Thyroid gland (tissue), 4 donors: ENCODE results near the gene TXNDC2. TPM values are rescaled to one million over a fixed set of nuclear protein-coding genes. Genes with fewer than 3 reads are reported as not detected.
"Not testable (repeated sequence)": the region's sequence is repeated elsewhere in the genome, so short reads cannot be mapped to it uniquely, and the experiment has no call there.

ENCODE experiments used
- DNase-seq, 2 donors: peaks; one replicate each; pipeline ENCODE4 v3.0.0-alpha.2; 2019
- H3K27ac ChIP-seq, 3 donors: fragments of 200-600 bp; sonication (generic); 1 replicate in 2 of 3; 2 replicates in 1 of 3; pipeline ENCODE4 v1.5.1; 2016 to 2019; ENCODE audit warnings: mild to moderate bottlenecking in 1 of 3, moderate library complexity in 1 of 3
- H3K27me3 ChIP-seq: fragments of 200-600 bp; sonication (generic); one replicate; pipeline ENCODE4 v1.5.1; 2019
- H3K36me3 ChIP-seq, 2 donors: fragments of 200-600 bp; sonication (generic); one replicate each; pipeline ENCODE4 v1.5.1; 2016 to 2019
- H3K4me1 ChIP-seq, 2 donors: fragments of 200-600 bp; sonication (generic); one replicate each; pipeline ENCODE4 v1.5.1; 2017 to 2019
- H3K4me3 ChIP-seq, 3 donors: fragments of 200-600 bp; sonication (generic); replicated peaks in 1 of 3; 1 replicate in 2 of 3; 2 replicates in 1 of 3; pipeline ENCODE4 v1.5.1; 2016; ENCODE audit warnings: mild to moderate bottlenecking in 1 of 3
- H3K9me3 ChIP-seq: fragments of 200-600 bp; sonication (generic); one replicate; pipeline ENCODE4 v1.5.1; 2017
- CTCF ChIP-seq, 6 experiments: fragments of 200-600 bp in 3 of 6; fragments of 450-650 bp in 3 of 6; sonication (generic) in 3 of 6; IDR thresholded peaks; one replicate each; pipeline ENCODE4 v1.5.1; 2016 to 2019; ENCODE audit warnings: antibody characterized with exemption in 6 of 6, mild to moderate bottlenecking in 2 of 6, inconsistent platforms in 1 of 6, moderate library complexity in 1 of 6
- POLR2A ChIP-seq, 2 donors: fragments of 450-650 bp; IDR thresholded peaks; one replicate each; pipeline ENCODE4 v1.6.1; 2017; ENCODE audit warnings: antibody characterized with exemption in 2 of 2, mild to moderate bottlenecking in 2 of 2, moderate library complexity in 1 of 2
- WGBS, 2 donors: methylation state at CpG; one replicate each; pipeline ENCODE4 v1.1.5; 2017; 5-methylcytosine and 5-hydroxymethylcytosine counted together
- intact Hi-C: fragments of 100-400 bp; cut with DNase I; formaldehyde crosslinking; loops from one replicate; pipeline ENCODE4 v1.15.1; 2023
- total RNA-seq, 4 donors: library from RNA; depleted of rRNA; stranded (reverse); fragments of >200 nt; gene quantifications; one replicate each; pipeline ENCODE4 v1.2.3, GENCODE V29; 2016

The TXNDC2 gene
- total RNA-seq, 4 donors from 2014 or later: not detected

DNA sequence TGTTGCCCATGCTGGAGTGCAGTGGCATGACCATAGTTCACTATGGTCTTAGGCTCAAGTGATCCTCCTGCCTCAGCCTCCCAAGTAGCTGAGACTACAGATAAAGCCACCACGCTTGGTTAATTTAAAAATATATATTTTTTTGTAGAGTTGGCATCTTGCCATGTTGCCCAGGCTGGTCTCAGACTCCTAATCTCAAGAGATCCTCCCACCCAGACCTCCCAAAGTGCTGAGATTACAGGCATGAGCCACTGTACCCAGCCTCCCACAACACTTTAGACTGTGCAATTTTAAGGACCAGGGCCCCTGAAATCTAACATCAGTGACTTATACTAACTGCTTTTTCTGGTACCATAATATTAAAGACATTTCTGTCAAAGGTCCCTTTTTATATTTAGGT lies 5.2 kb downstream of the TXNDC2 start:
- TF ChIP-seq POLR2A (IDR thresholded peaks at IDR 0.05) (no peak), CTCF (IDR thresholded peaks at IDR 0.05) (no peak)
- intact Hi-C loops: no loop called here
- H3K4me3 ChIP-seq: no peak overlapping the region
- no peaks in the 10 kb centered on the region for H3K4me1 ChIP-seq
- no peak overlapping the region for H3K27ac ChIP-seq
- no peaks in the 10 kb centered on the region for H3K27me3 ChIP-seq
- no peaks in the 10 kb centered on the region for H3K36me3 ChIP-seq
- H3K9me3 ChIP-seq: no peaks in the 10 kb centered on the region
- DNase-seq: no peak
- 64 to 83% methylated on average over 1 of the region's 1 CpG for WGBS, 2 donors

DNA sequence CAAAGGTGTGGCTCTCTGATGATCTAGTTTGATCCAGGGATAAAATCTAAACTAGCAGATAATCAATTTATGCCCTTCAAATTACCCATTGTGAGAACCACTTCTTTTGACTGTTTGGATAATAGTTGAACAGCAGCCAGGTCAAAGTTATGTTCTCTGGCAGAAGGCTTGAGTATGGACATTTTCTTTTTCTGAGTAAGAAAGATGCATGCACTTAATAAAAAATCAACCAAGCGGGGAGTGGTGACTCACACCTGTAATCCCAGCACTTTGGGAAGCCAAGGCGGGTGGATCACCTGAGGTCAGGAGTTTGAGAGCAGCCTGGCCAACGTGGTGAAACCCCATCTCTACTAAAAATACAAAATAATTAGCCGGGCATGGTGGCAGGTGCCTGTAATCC lies 5.7 kb downstream of the TXNDC2 start:
- H3K27ac ChIP-seq, H3K36me3 ChIP-seq, H3K9me3 ChIP-seq, H3K4me1 ChIP-seq, H3K27me3 ChIP-seq, DNase-seq, H3K4me3 ChIP-seq, intact Hi-C loops: not testable (repeated sequence)
- WGBS, 2 donors: 82 to 87% methylated on average over 4 of the region's 4 CpGs

GRCh38 chr18:9894454-9895068 lies 8.8 kb downstream of the TXNDC2 start:
- H3K9me3 ChIP-seq: no peaks in the 10 kb centered on the region
- WGBS, 2 donors: 93 to 96% methylated on average over 6 of the region's 6 CpGs
- no peaks in the 10 kb centered on the region for H3K36me3 ChIP-seq
- H3K4me1 ChIP-seq: no peaks in the 10 kb centered on the region
- TF ChIP-seq CTCF (IDR thresholded peaks at IDR 0.05) (no peak), POLR2A (IDR thresholded peaks at IDR 0.05) (no peak)
- DNase-seq: no peak
- no peak overlapping the region for H3K27ac ChIP-seq
- no peaks in the 10 kb centered on the region for H3K27me3 ChIP-seq
- no peak overlapping the region for H3K4me3 ChIP-seq
- intact Hi-C loops: no loop called here

DNA sequence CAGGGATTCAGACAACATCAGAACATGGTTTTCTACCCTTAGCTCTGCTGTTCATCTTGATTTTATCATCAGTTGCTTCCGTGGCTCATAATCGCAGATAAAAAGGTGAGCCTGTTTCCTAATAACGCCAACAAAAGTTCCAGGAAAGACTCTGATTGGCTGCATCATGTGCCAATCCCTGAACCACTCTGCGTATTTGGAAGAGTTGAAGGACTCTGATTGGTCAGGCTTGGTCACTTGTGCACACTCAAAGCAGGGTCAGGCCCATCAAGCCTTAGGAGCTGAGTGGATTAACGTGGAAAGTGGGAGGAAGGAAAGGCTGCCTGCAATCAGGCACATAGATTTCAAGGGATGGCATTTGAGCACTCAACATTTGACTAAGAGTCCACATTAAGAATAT lies 11.4 kb downstream of the TXNDC2 start:
- no peaks in the 10 kb centered on the region for H3K27me3 ChIP-seq
- WGBS, 2 donors: 94% methylated on average over 5 of the region's 5 CpGs
- no peaks in the 10 kb centered on the region for H3K4me1 ChIP-seq
- intact Hi-C loops: no loop called here
- H3K36me3 ChIP-seq: no peaks in the 10 kb centered on the region
- TF ChIP-seq CTCF (IDR thresholded peaks at IDR 0.05) (no peak), POLR2A (IDR thresholded peaks at IDR 0.05) (no peak)
- no peak for DNase-seq
- no peaks in the 10 kb centered on the region for H3K9me3 ChIP-seq
- H3K27ac ChIP-seq: no peak overlapping the region
- H3K4me3 ChIP-seq: no peak overlapping the region

- H3K27me3 ChIP-seq, H3K9me3 ChIP-seq, intact Hi-C loops, H3K4me1 ChIP-seq, DNase-seq, H3K36me3 ChIP-seq, H3K27ac ChIP-seq, H3K4me3 ChIP-seq: not testable (repeated sequence)
- 94 to 95% methylated on average over 10 of the region's 10 CpGs for WGBS, 2 donors
Observed at GRCh38 chr18:9897787-9898291, 12.1 kb downstream of the TXNDC2 start.

DNA sequence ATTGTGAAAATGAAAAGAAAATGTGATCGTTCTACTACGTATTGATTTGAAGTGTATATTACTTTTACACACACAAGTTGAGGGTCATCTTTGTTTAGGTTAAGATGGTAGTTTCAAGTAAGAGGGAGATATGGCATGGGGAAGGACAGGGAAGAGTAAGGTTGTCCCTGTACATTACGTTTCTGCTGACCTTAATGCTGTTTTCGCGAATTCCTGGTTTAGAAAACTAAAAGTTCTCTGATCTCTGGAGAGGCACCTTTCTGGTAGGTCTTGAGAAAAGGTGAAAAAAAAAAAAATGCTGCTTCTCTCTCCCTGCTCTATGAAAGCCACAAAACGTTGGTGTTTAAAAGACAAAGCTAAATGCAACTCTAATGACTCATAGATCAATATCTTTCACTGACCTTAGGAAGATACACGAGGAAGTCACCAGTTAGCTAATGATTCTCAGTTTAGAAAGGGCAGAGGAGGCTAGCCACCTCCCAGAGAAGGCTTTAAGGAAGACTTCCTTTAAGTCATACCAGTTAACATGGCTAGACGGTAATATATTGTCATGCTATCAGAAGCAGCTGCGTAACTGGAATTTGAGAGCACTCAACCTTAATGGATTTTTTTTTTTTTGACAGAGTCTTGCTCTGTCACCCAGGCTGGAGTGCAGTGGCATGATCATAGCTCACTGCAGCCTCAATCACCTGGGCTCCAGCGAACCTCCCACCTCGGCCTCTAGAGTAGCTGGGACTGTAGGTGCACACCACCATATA lies 13.2 kb downstream of the TXNDC2 start:
- intact Hi-C loops: no loop called here
- H3K4me3 ChIP-seq: no peak overlapping the region
- no peaks in the 10 kb centered on the region for H3K36me3 ChIP-seq
- WGBS, 2 donors: 73 to 76% methylated on average over 11 of the region's 11 CpGs
- no peaks in the 10 kb centered on the region for H3K27me3 ChIP-seq
- H3K9me3 ChIP-seq: no peaks in the 10 kb centered on the region
- TF ChIP-seq POLR2A (IDR thresholded peaks at IDR 0.05): no peak
- no peak for TF ChIP-seq CTCF (IDR thresholded peaks at IDR 0.05)
- DNase-seq: no peak
- no peaks in the 10 kb centered on the region for H3K4me1 ChIP-seq
- no peak overlapping the region for H3K27ac ChIP-seq

DNA sequence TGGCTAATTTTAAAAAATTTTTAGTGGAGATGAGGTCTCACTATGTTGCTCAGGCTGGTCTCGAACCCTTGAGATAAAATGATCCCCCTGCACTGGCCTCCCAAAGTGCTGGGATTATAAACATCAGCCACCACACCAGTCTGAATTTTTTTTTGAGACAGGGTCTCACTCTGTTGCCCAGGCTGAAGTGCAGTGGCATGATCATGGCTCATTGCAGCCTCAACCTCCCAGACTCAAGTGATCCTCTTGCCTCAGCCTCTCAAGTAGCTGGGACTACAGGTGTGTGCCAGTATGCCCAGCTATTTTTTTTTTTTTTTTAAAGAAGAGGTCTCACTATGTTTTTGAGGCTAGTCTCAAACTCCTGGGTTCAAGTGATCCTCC lies 13.8 kb downstream of the TXNDC2 start:
- DNase-seq, H3K4me1 ChIP-seq, H3K27me3 ChIP-seq, H3K27ac ChIP-seq, H3K36me3 ChIP-seq, H3K4me3 ChIP-seq, intact Hi-C loops, H3K9me3 ChIP-seq: not testable (repeated sequence)
- WGBS, 2 donors: 83% methylated on average over 1 of the region's 1 CpG; no CpG with 5 or more reads in 1 of the 2 donors
